ENCODE data around the gene CHST3. TPM values are rescaled to one million over a fixed set of nuclear protein-coding genes. Genes with fewer than 3 reads are reported as not detected.
"Not testable (repeated sequence)": the region's sequence is repeated elsewhere in the genome, so short reads cannot be mapped to it uniquely, and the experiment has no call there.

CHST3 gene
- total RNA-seq, 2 donors from 2014 or later: 0.16 to 0.38 TPM

DNA sequence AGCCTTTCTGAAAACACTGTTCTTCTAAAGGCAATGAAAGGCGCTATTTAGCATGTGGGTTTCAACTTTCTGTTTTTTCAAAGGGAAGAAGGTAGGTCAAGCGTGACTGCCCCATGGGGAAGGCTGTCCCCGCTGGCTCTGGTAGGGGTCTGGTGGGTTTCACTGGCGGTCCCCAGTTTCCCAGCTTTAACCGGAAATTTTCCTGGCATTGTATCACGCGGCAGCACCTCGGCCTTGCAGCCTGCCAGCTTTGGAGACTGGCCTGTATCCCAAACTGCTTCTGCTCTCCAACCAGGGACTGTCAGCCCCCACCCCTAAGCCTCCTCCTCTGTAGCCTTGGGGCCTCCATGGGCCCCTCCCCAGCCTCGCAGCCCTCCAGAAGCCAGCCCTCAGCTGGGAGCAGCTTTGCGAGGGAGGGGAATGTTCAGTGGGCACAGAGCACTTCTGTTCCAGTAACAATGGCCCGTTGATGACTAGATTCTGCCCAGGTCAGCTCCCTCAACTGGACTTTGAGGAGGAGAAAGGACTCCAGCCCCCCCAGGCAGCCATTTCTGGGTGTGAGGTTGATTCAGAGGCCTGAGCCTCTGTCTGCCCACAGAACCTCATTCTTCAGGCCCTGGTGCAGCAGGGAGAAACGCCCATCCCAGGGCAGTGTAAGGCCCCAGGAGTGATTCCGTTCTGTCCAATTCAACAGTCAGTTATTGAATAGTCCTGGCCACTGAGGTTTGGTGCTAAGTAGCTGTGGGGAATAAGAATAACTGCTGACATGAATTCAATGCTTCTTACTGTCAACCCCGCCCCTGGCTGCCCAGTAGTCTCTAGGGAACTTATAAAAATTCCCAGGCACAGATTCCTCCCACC is 17.1 kb downstream of the CHST3 start:
- Mint-ChIP-seq H3K4me1 (ENCODE audit: low read depth) (peaks cover 21% of the 10 kb centered on the region), H3K4me3 (no peak overlapping the region), H3K9me3 (no peaks in the 10 kb centered on the region), H3K27me3 (ENCODE audit: low read depth) (no peaks in the 10 kb centered on the region), H3K36me3 (ENCODE audit: insufficient read depth in 2 of 2) (no peaks in the 10 kb centered on the region), H3K27ac (no peak overlapping the region)
- DNase-seq (no peak), ATAC-seq (replicated peaks in 1 of 2) (no peak)

DNA sequence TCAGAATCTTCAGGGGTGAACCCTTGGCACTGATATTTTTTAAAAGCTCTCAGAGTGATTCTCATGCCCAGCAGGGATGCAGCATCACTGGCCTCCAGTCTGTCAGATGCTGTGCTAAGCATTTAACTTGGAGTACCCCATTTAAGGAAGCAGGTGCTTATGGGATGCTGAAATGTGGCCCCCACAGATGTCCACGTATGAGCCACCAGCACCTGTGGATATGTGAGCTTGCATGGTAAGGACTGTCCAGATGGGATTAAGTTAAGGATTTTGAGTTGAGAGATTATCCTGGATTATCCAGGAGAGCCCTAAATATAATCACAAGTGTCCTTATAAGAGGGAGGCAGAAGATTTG is 17.7 kb downstream of the CHST3 start:
- Mint-ChIP-seq H3K4me3 (no peak overlapping the region), H3K27me3 (ENCODE audit: low read depth) (no peaks in the 10 kb centered on the region), H3K9me3 (no peaks in the 10 kb centered on the region), H3K27ac (no peak overlapping the region), H3K36me3 (ENCODE audit: insufficient read depth in 2 of 2) (no peaks in the 10 kb centered on the region), H3K4me1 (ENCODE audit: low read depth) (peaks cover 21% of the 10 kb centered on the region)
- ATAC-seq (replicated peaks in 1 of 2) (no peak), DNase-seq (no peak)

DNA sequence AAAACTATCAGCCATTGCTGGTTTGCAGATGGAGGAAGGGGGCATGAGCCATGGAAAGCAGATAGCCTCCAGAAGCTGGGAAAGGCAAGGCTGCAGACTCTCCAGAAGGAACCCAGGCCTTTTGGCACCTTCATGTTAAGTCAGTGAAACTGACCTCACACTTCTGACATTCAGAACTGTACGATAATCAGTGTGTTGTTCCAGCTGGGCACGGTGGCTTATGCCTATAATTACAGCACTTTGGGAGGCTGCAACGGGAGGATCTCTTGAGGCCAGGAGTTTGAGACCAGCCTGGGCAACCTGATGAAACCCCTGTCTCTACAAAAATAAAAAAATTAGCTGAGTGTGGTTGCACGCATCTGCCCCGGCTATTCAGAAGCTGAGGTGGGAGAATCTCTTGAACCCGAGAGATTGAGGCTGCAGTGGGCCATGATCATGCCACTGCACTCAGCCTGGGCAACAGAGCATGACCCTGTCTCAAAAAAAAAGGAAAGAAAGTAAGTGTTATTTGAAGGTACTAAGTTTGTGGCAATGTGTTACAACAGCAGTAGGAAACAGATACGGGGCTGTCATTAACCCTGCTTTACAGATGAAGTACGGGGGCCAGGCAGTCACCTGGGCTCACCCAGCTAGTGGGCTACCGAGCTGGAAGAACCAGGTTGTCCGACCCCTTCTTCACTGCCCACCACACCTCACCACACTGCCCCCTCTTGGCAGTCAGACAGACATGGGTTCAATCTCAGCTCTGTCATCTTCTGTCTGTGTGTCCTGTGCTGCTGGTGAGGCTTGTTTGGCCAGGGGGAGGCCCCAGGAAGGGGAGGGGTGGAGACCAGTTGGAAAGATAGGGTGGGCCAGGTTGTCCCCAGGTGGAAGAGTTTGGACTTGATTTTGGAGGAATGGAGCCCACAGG is 18.3 kb downstream of the CHST3 start:
- Mint-ChIP-seq H3K27me3 (ENCODE audit: low read depth) (no peaks in the 10 kb centered on the region), H3K4me3 (no peak overlapping the region), H3K4me1 (ENCODE audit: low read depth) (peaks cover 21% of the 10 kb centered on the region), H3K36me3 (ENCODE audit: insufficient read depth in 2 of 2) (no peaks in the 10 kb centered on the region), H3K27ac (no peak overlapping the region), H3K9me3 (no peaks in the 10 kb centered on the region)
- ATAC-seq (replicated peaks in 1 of 2) (no peak), DNase-seq (no peak)

DNA sequence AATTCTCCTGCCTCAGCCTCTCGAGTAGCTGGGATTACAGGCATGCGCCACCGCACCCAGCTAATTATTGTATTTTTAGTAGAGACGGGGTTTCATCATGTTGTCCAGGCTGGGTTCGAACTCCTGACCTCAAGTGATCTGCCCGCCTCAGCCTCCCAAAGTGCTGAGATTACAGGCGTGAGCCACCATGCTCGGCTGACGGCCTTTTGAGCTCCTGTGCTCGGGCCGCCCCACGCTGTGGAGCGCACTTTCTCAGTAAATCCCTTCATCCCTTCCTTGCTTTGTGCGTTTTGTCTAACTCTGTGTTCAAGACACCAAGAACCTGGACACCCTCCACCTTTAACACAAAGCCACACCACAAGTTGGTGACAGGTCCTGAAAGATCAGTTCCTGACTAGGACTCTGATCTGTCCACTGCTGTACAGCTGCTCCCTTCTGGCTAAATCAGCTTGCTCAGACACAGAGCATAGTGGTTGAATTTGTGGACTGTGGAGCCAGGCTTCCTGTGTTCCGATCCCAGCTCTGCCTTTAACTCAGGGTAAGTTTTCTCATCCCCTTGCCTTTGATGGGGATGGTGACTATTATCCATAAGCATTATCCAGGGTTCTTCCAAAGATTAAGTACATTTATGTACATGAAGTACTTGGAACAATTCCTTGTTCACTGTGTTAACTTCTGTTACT is 20.1 kb downstream of the CHST3 start:
- peaks cover 0 to 3% of the 10 kb centered on the region in 2 donors for H3K9me3 Mint-ChIP-seq
- H3K27ac Mint-ChIP-seq: no peak overlapping the region
- peaks cover 21% of the 10 kb centered on the region for H3K4me1 Mint-ChIP-seq (ENCODE audit: low read depth)
- H3K27me3 Mint-ChIP-seq (ENCODE audit: low read depth): peaks cover 8% of the 10 kb centered on the region
- H3K4me3 Mint-ChIP-seq: no peak overlapping the region
- DNase-seq: no peak
- no peaks in the 10 kb centered on the region for H3K36me3 Mint-ChIP-seq (ENCODE audit: insufficient read depth in 2 of 2)
- ATAC-seq (replicated peaks in 1 of 2): no peak

DNA sequence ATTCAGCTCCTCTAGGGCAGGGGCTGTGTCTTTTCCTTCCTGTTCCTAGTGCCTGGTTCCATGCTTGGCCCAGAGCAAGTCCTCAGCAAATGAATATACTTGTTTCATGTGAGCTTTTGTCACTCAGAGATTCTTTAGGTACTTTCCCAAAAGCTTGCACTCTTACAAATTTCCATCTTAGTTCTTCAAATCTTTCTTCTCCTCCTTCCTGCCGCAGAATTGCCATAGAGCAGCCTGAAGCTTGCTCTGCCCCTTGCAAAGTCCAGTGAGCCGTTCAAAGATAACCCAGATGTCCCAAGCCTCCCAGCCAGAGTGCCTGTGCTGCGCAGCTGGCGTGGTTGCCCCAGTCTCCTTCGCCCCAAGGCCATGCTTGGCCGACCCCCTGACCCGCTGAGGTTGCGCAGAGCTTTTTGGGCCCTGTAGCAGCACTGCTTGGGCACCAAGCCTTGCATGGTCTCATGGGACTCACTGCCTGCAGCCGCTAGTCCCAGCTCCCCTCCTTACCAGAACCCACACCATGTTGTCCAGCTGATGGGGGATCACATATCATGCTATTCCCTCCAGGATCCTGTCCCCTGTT is 20.7 kb downstream of the CHST3 start:
- DNase-seq (no peak), ATAC-seq (replicated peaks in 1 of 2) (peak in 1 of 2 donors; percentile 15)
- peaks cover 8% of the 10 kb centered on the region for H3K27me3 Mint-ChIP-seq (ENCODE audit: low read depth)
- H3K4me1 Mint-ChIP-seq (ENCODE audit: low read depth): peaks cover 21% of the 10 kb centered on the region
- peaks cover 0 to 3% of the 10 kb centered on the region in 2 donors for H3K9me3 Mint-ChIP-seq
- H3K27ac Mint-ChIP-seq: peak overlapping the region; percentile 88
- peak overlapping the region; percentile 1 to 80 for H3K4me3 Mint-ChIP-seq
- H3K36me3 Mint-ChIP-seq (ENCODE audit: insufficient read depth in 2 of 2): no peaks in the 10 kb centered on the region

DNA sequence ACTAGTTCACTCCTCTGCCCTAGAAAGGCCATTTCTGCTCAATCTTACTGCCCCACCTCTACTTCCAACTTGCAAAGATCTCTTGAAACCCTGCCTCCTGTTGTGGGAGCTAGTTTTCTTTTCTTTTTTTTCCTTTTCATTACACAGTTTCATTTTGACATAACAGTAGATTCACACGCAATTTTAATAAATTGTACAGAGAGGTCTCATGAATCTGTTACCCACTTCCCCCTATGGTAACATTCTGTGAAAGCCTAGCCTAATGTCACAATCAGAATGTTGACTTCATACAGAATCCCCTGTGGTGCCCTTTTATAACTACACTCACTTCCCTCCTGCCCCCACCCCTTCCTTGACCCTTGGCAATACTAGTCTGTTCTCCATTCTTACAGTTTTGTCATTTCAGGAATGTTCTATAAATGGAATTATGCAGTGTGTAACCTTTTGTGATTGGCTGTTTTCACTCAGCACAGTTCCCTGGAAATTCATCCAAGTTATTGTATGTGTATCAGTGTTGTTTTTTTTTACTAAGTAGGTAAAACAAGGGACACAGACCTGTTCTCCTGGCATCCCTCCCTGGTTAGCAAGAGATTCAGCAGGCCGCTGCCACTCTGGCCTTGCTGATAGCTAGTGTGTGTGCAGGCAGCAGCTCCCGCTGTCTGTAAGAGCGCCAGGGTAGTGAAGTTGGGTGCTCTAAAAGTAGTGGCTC is 21.5 kb downstream of the CHST3 start:
- Mint-ChIP-seq H3K36me3 (ENCODE audit: insufficient read depth in 2 of 2) (no peaks in the 10 kb centered on the region), H3K27ac (peak overlapping the region; percentile 88), H3K4me1 (ENCODE audit: low read depth) (peaks cover 21% of the 10 kb centered on the region), H3K4me3 (peak overlapping the region; percentile 16 to 80), H3K9me3 (peaks cover 0 to 3% of the 10 kb centered on the region in 2 donors), H3K27me3 (ENCODE audit: low read depth) (peaks cover 8% of the 10 kb centered on the region)
- peak; percentile 71 to 82 for ATAC-seq (replicated peaks in 1 of 2)
- DNase-seq: no peak

DNA sequence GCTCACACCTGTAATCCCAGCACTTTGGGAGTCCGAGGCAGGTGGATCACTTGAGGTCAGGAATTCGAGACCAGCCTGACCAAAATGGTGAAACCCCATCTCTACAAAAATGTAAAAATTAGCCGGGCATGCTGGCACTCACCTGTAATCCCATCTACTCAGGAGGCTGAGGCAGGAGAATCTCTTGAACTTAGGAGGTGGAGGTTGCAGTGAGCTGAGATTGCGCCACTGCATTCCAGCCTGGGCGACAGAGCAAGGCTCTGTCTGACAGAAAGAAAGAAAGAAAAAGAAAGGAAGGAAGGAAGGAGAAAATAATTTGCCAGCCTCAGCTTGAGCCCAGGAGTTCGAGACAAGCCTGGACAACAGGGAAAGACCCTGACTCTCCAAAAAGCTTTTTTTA is 24.7 kb downstream of the CHST3 start:
- H3K9me3 Mint-ChIP-seq; H3K27me3 Mint-ChIP-seq (ENCODE audit: low read depth); DNase-seq; H3K36me3 Mint-ChIP-seq (ENCODE audit: insufficient read depth in 2 of 2); H3K27ac Mint-ChIP-seq; H3K4me3 Mint-ChIP-seq; ATAC-seq (replicated peaks in 1 of 2): not testable (repeated sequence)
- H3K4me1 Mint-ChIP-seq (ENCODE audit: low read depth): peaks cover 21% of the 10 kb centered on the region

DNA sequence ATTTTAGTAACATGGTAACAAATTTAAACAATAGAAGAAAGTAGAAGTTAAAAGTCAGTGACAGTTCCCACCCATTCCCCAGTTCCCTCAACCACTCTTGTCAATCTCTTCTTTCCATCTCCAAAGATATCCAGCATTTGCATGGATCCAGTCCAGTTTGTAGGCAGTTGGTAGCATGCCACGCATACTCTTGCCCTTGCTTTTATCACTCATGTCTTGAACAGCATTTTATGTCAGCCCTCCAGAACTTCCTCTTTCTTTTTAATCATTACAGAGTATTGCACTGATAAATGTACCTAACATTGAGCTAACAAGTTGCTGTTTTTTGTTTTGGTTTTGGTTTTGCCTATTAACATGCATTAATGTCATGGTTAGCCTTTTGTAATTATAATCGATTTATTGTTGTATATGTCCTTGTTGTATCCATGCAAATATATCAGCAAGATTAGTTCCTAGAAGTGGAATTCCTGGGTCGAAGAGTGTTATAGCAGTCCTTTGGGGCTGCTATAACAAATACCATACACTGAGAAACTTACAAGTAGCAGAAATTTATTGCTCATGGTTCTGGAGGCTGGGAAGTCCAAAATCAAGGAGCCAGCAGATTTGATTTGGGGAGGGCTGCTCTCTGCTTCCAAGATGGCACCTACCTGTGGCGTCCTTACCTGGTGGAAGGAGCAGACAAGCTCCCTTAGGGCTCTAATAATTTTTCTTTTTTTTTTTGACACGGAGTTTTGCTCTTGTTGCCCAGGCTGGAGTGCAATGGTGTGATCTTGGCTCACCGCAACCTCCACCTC is 25.7 kb downstream of the CHST3 start:
- Mint-ChIP-seq H3K27me3 (ENCODE audit: low read depth) (peaks cover 8% of the 10 kb centered on the region), H3K4me1 (ENCODE audit: low read depth) (peaks cover 14% of the 10 kb centered on the region), H3K9me3 (peaks cover 0 to 3% of the 10 kb centered on the region in 2 donors), H3K4me3 (no peak overlapping the region), H3K36me3 (ENCODE audit: insufficient read depth in 2 of 2) (no peaks in the 10 kb centered on the region), H3K27ac (no peak overlapping the region)
- DNase-seq: no peak
- no peak for ATAC-seq (replicated peaks in 1 of 2)

DNA sequence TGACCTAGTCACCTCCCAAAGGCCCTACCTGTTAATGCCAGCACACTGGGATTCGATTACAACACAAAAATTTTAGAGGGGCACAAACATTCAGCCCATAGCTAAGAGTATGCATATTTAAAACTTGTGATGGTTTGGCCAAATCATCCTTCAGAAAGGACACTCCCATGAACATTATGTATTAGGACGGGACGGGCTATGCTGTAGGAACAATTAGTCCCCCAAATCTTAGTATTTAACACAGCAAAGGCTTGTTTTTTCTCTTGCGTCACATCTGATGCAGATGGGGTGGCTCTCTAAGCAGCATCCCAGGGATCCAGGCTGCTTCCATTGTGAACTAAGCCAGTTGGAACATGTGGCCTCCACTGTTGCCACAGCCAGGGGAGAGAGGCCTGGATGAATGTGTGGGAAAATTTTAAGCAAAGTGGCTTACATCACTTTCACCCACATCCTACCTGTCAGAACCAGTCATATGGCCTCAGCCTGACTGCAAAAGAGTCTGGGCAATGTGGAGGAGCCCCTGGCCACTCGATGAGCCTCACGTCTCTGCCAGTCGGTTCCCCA is 26.6 kb downstream of the CHST3 start:
- DNase-seq (no peak), ATAC-seq (replicated peaks in 1 of 2) (no peak)
- Mint-ChIP-seq H3K36me3 (ENCODE audit: insufficient read depth in 2 of 2) (no peaks in the 10 kb centered on the region), H3K4me3 (no peak overlapping the region), H3K4me1 (ENCODE audit: low read depth) (peaks cover 5% of the 10 kb centered on the region), H3K27ac (no peak overlapping the region), H3K27me3 (ENCODE audit: low read depth) (peaks cover 8% of the 10 kb centered on the region), H3K9me3 (peaks cover 0 to 3% of the 10 kb centered on the region in 2 donors)

DNA sequence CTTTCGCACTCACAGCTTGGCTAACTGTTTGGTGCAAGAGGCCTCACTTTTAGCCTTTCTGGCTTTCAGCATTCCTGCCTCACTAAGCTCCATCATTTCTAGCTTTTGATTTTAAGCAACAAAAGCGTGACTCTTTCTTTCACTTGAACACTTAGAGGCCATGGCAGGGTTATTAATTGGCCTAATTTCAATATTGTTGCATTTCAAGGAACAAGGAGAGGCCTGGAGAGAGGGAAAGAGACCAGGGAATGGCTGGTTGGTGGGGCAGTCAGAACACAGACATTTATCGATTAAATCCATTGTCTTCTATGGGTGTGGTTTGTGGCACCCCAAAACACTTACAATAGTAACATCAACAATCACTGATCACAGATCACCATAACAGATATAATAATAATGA is 31.3 kb downstream of the CHST3 start:
- ATAC-seq (replicated peaks in 1 of 2) (no peak), DNase-seq (no peak)
- Mint-ChIP-seq H3K27me3 (ENCODE audit: low read depth) (no peaks in the 10 kb centered on the region), H3K9me3 (no peaks in the 10 kb centered on the region), H3K27ac (no peak overlapping the region), H3K4me3 (no peak overlapping the region), H3K36me3 (ENCODE audit: insufficient read depth in 2 of 2) (no peaks in the 10 kb centered on the region), H3K4me1 (ENCODE audit: low read depth) (no peaks in the 10 kb centered on the region)

DNA sequence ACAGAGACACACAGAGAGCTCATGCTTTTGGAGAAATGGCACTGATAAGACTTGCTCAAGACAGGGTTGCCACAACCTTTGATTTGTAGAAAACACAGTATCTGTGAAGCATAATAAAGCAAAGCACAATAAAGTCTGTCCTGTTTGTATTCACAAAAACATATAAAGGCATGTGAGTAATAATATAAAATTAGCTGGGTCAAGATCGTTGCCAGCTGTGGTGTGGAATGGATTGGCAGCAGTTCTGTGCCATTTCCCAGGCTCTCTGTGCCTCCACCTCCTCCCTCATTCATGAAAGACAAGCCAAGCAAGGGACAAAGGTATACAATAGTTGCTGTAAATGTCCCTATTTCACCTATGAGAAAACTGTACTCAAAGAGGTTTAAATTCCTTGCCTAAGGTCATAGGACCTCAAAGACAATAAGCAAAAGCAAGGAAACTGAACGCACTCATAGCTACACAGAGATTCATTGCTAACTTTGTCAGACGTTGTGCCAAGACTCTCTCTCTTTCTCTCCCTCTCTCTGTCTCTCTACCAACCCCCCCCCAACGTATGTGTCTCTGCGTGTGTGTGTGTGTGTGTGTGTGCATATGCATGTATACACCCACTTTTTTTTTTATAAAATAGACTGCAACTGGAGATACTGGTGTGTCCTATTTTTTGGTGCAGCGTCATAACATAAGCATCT is 31.8 kb downstream of the CHST3 start:
- DNase-seq (no peak), ATAC-seq (replicated peaks in 1 of 2) (no peak)
- no peaks in the 10 kb centered on the region for H3K27me3 Mint-ChIP-seq (ENCODE audit: low read depth)
- H3K4me1 Mint-ChIP-seq (ENCODE audit: low read depth): no peaks in the 10 kb centered on the region
- no peak overlapping the region for H3K4me3 Mint-ChIP-seq
- H3K27ac Mint-ChIP-seq: no peak overlapping the region
- no peaks in the 10 kb centered on the region for H3K9me3 Mint-ChIP-seq
- H3K36me3 Mint-ChIP-seq (ENCODE audit: insufficient read depth in 2 of 2): no peaks in the 10 kb centered on the region

Measured in activated T-cell treated with anti-CD3 and anti-CD28 coated beads, Interleukin-2, amount 50 U/mL, for 72 hours (primary cell).